Kidney (tissue), 22 donors: ENCODE results near the gene FAM222B. TPM values are rescaled to one million over a fixed set of nuclear protein-coding genes. Genes with fewer than 3 reads are reported as not detected.
A peak's percentile ranks its signal among the peaks of the same experiment; 100 is the strongest.

ENCODE experiments used
- DNase-seq, 5 donors: peaks; one replicate each; pipeline ENCODE4 v3.0.0-alpha.2; 2013 to 2020
- FAIRE-seq: peaks from 2 replicates; lab custom pipeline; 2012; peaks lifted over from hg19 to GRCh38; lab: Jason Lieb, UNC
- H3K27ac ChIP-seq, 2 donors: one replicate each; pipeline ENCODE4 v1.7.0; 2013; ENCODE audit warnings: low read depth in 2 of 2, low read length in 2 of 2, inconsistent platforms in 1 of 2
- H3K27me3 ChIP-seq: one replicate; pipeline ENCODE4 v1.7.1; 2013; ENCODE audit warnings: low read length, inconsistent platforms; ENCODE audit not compliant: control insufficient read depth, insufficient read depth
- H3K36me3 ChIP-seq, 3 donors: one replicate each; pipeline versions ENCODE4 v1.7.0 to v1.7.1; 2013; ENCODE audit warnings: low read length in 3 of 3, control low read depth in 1 of 3, inconsistent platforms in 1 of 3; ENCODE audit not compliant: insufficient read depth in 3 of 3, control insufficient read depth in 2 of 3
- H3K4me1 ChIP-seq, 3 donors: one replicate each; pipeline versions ENCODE4 v1.7.0 to v1.7.1; 2013; ENCODE audit warnings: low read length in 3 of 3, inconsistent platforms in 1 of 3, low read depth in 1 of 3; ENCODE audit not compliant: control insufficient read depth in 2 of 3, insufficient read depth in 2 of 3
- H3K4me3 ChIP-seq, 3 donors: one replicate each; pipeline versions ENCODE4 v1.7.0 to v1.8.1; 2013; ENCODE audit warnings: low read length in 3 of 3, control low read depth in 1 of 3, inconsistent platforms in 1 of 3
- H3K9ac ChIP-seq, 3 donors: one replicate each; pipeline versions ENCODE4 v1.7.0 to v1.7.1; 2013; ENCODE audit warnings: low read length in 3 of 3, control low read depth in 1 of 3, inconsistent platforms in 1 of 3
- H3K9me3 ChIP-seq, 3 donors: one replicate each; pipeline versions ENCODE4 v1.7.0 to v1.7.1; 2013; ENCODE audit warnings: low read length in 3 of 3, control low read depth in 1 of 3, inconsistent platforms in 1 of 3; ENCODE audit not compliant: control insufficient read depth in 2 of 3, insufficient read depth in 1 of 3
- intact Hi-C: fragments of 100-400 bp; cut with DNase I; formaldehyde crosslinking; loops from one replicate; pipeline ENCODE4 v1.11.1; 2022
- long read RNA-seq, 10 donors: library from polyadenylated mRNA in 1 of 10; unstranded in 1 of 10; transcript quantifications; one replicate each; pipeline ENCODE4 v2.0.0 and lab custom pipeline, GENCODE V29; 2021 to 2026
- polyA plus RNA-seq: library from polyadenylated mRNA; stranded (reverse); fragments of 350-450 nt; fragmentation: Illumina TruSeq; extraction: RNeasy Lipid Tissue Mini Kit (QIAGEN cat#74804); gene quantifications from one replicate; pipeline ENCODE4 v1.2.3, GENCODE V29; 2014; ENCODE audit warnings: low read depth, low replicate concordance; ENCODE audit not compliant: insufficient read depth
- total RNA-seq: library from RNA; stranded (reverse); fragmentation: NEBNext Ultra II Directional; extraction: Animal tissue kit (Norgen Biotek cat#: 25700); gene quantifications from one replicate; pipeline ENCODE4 v1.2.1, GENCODE V29; 2021
- TF ChIP-seq, protein P1 (sequence below): IDR thresholded peaks from 3 replicates; pipeline ENCODE4 v1.5.1; 2012; ENCODE audit warnings: mild to moderate bottlenecking, moderate library complexity, borderline replicate concordance; ENCODE audit not compliant: insufficient read depth; ENCODE audit errors: extremely low read depth
- donor health status: control.
- donor health status: control.
- donor health status: control.
- donor health status: control.
- donor health status: control.
- donor health status: DM: yes; HTN: yes; CAD: no.
- donor health status: Normal renal cell carcinoma (clear cell type).

The FAM222B gene
- total RNA-seq (31.0 TPM), polyA plus RNA-seq (13.0 TPM)
- long read RNA-seq, donor 1, full-length matches to known transcripts, result 5 of 61 reads
- long read RNA-seq, donor 1, partial matches to known transcripts, result 47 of 61 reads
- long read RNA-seq, donor 1, other reads (novel, unspliced or antisense), result 9 of 61 reads
- long read RNA-seq, donor 2, full-length matches to known transcripts, result 8 of 8 reads
- long read RNA-seq, donor 2, partial matches to known transcripts, result 0 of 8 reads
- long read RNA-seq, donor 2, other reads (novel, unspliced or antisense), result 0 of 8 reads
- long read RNA-seq, donor 3, full-length matches to known transcripts, result 8 of 46 reads
- long read RNA-seq, donor 3, partial matches to known transcripts, result 19 of 46 reads
- long read RNA-seq, donor 3, other reads (novel, unspliced or antisense), result 19 of 46 reads
- long read RNA-seq, donor 4, full-length matches to known transcripts, result 4 of 4 reads
- long read RNA-seq, donor 4, partial matches to known transcripts, result 0 of 4 reads
- long read RNA-seq, donor 4, other reads (novel, unspliced or antisense), result 0 of 4 reads
- long read RNA-seq, donor 5, result 0 reads
- long read RNA-seq, donor 6, result 0 reads
- long read RNA-seq, donor 7, partial matches to known transcripts, result 0 of 10 reads
- long read RNA-seq, donor 7, other reads (novel, unspliced or antisense), result 10 of 10 reads
- long read RNA-seq, donor 8, full-length matches to known transcripts, result 11 of 11 reads
- long read RNA-seq, donor 8, partial matches to known transcripts, result 0 of 11 reads
- long read RNA-seq, donor 8, other reads (novel, unspliced or antisense), result 0 of 11 reads
- long read RNA-seq, donor 9, partial matches to known transcripts, result 0 of 6 reads
- long read RNA-seq, donor 9, other reads (novel, unspliced or antisense), result 0 of 6 reads
- long read RNA-seq, donor 10, full-length matches to known transcripts, result 8 of 52 reads
- long read RNA-seq, donor 10, partial matches to known transcripts, result 32 of 52 reads
- long read RNA-seq, donor 10, other reads (novel, unspliced or antisense), result 12 of 52 reads

GRCh38 chr17:28842282-28843012 is at the start of gene FAM222B:
TSS of gene FAM222B (minus strand) at chr17:28842790. CDS start at chr17:28766667, 76,123 bp downstream.
- no peaks in the 10 kb centered on the region for H3K27me3 ChIP-seq
- no peaks in the 10 kb centered on the region for H3K4me1 ChIP-seq
- H3K27ac ChIP-seq, result peak within 1 kb of the TSS; percentile 76 to 82
- FAIRE-seq, result no peak
- no peaks in the 10 kb centered on the region for H3K9me3 ChIP-seq
- DNase-seq, result peak; percentile 92 to 97 (median 94)
- peak within 1 kb of the TSS; percentile 83 to 94 (median 88) for H3K9ac ChIP-seq
- TF ChIP-seq, protein P1, sequence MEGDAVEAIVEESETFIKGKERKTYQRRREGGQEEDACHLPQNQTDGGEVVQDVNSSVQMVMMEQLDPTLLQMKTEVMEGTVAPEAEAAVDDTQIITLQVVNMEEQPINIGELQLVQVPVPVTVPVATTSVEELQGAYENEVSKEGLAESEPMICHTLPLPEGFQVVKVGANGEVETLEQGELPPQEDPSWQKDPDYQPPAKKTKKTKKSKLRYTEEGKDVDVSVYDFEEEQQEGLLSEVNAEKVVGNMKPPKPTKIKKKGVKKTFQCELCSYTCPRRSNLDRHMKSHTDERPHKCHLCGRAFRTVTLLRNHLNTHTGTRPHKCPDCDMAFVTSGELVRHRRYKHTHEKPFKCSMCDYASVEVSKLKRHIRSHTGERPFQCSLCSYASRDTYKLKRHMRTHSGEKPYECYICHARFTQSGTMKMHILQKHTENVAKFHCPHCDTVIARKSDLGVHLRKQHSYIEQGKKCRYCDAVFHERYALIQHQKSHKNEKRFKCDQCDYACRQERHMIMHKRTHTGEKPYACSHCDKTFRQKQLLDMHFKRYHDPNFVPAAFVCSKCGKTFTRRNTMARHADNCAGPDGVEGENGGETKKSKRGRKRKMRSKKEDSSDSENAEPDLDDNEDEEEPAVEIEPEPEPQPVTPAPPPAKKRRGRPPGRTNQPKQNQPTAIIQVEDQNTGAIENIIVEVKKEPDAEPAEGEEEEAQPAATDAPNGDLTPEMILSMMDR, result no peak
- no peaks in the 10 kb centered on the region for H3K36me3 ChIP-seq
- intact Hi-C loops, result no loop called here
- peak within 1 kb of the TSS; percentile 88 to 97 (median 92) for H3K4me3 ChIP-seq

GRCh38 chr17:28892024-28892423 is 49.4 kb upstream of the FAM222B start:
- TF ChIP-seq, protein P1, result no peak
- FAIRE-seq, result no peak
- Histone ChIP-seq H3K9ac (no peak overlapping the region), H3K9me3 (no peaks in the 10 kb centered on the region), H3K4me1 (peaks cover 0 to 30% (median 25%) of the 10 kb centered on the region in 3 donors), H3K27ac (peak overlapping the region; percentile 61 to 71), H3K27me3 (no peaks in the 10 kb centered on the region), H3K4me3 (no peak overlapping the region), H3K36me3 (no peaks in the 10 kb centered on the region)
- no peak for DNase-seq
- intact Hi-C loops, result no loop called here

DNA sequence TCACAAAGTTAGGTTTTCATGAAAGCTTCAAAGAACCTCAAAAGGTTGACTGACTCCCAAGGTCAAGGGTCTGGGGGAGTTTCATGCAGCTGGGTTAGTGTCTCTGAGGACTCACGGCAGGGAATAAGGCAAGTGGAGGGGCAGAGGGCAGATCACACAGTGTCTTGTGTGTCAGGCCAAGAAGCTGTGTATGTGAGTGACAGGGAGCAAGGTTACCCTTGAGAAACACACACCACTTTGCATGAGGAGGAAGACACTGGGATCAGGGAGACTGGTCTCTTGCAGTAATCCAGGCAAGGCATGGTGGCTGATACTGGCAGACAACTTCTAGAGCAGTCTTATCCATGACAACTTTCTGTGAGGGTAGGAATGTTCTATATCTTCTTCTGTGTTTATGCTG is 48.6 kb upstream of the FAM222B start:
- Histone ChIP-seq H3K27ac (peak overlapping the region in 1 of 2 donors; percentile 71), H3K9me3 (no peaks in the 10 kb centered on the region), H3K4me3 (no peak overlapping the region), H3K4me1 (peaks cover 0 to 28% (median 24%) of the 10 kb centered on the region in 3 donors), H3K9ac (no peak overlapping the region), H3K36me3 (no peaks in the 10 kb centered on the region), H3K27me3 (no peaks in the 10 kb centered on the region)
- TF ChIP-seq, protein P1, result no peak
- intact Hi-C loops, result no loop called here
- DNase-seq (peak in 2 of 5 donors; percentile 37 to 40), FAIRE-seq (no peak)
